Daoy (cell line): Measurements from ENCODE around the gene SPPL2C. TPM values are rescaled to one million over a fixed set of nuclear protein-coding genes. Genes with fewer than 3 reads are reported as not detected.

Experiments
- DNase-seq: peaks from one replicate; pipeline ENCODE4 v3.0.0-alpha.2; 2015; ENCODE audit warnings: low read depth
- total RNA-seq: library from RNA; depleted of rRNA; stranded (reverse); fragments of >200 nt; shearing (Covaris generic); gene quantifications from 2 replicates; pipeline ENCODE4 v1.2.3, GENCODE V29; 2014

Gene SPPL2C
- total RNA-seq, 1 experiment from 2014 or later, result not detected

GRCh38 chr17:45828171-45828570, 16.5 kb upstream of the SPPL2C start:
- DNase-seq, result no peak

GRCh38 chr17:45828582-45829133, 16.0 kb upstream of the SPPL2C start:
- DNase-seq, result peak; percentile 63

- DNase-seq, result no peak
Measured at GRCh38 chr17:45833920-45834319, 10.8 kb upstream of the SPPL2C start.

- peak; percentile 59 for DNase-seq
Measured at GRCh38 chr17:45834471-45835396, 9.9 kb upstream of the SPPL2C start.

GRCh38 chr17:45835481-45835880, 9.2 kb upstream of the SPPL2C start:
- no peak for DNase-seq

GRCh38 chr17:45836047-45837044, 8.3 kb upstream of the SPPL2C start:
- DNase-seq, result no peak

GRCh38 chr17:45837187-45837586, 7.5 kb upstream of the SPPL2C start:
- DNase-seq, result no peak

- DNase-seq, result no peak
Measured at GRCh38 chr17:45837603-45838002, 7.1 kb upstream of the SPPL2C start.

- no peak for DNase-seq
Measured at GRCh38 chr17:45838751-45839295, 5.9 kb upstream of the SPPL2C start.

GRCh38 chr17:45839442-45839841, 5.2 kb upstream of the SPPL2C start:
- no peak for DNase-seq

- no peak for DNase-seq
Measured at GRCh38 chr17:45841186-45841585, 3.5 kb upstream of the SPPL2C start.

- DNase-seq, result no peak
Measured at GRCh38 chr17:45841883-45842525, 2.7 kb upstream of the SPPL2C start.

- DNase-seq, result no peak
Measured at GRCh38 chr17:45843722-45844121, 959 bp upstream of the SPPL2C start.

- no peak for DNase-seq
Measured at GRCh38 chr17:45845376-45846185, 900 bp downstream of the SPPL2C start.

GRCh38 chr17:45846223-45846622, 1.5 kb downstream of the SPPL2C start:
- DNase-seq, result no peak

- DNase-seq, result no peak
Measured at GRCh38 chr17:45846646-45847045, 2.0 kb downstream of the SPPL2C start.

- no peak for DNase-seq
Measured at GRCh38 chr17:45847101-45847500, 2.4 kb downstream of the SPPL2C start.

GRCh38 chr17:45847747-45848146, 3.1 kb downstream of the SPPL2C start:
- no peak for DNase-seq

GRCh38 chr17:45848405-45848804, 3.7 kb downstream of the SPPL2C start:
- no peak for DNase-seq

- DNase-seq, result no peak
Measured at GRCh38 chr17:45848868-45849535, 4.3 kb downstream of the SPPL2C start.
